GM12878 (cell line): Measurements from ENCODE around the gene CRTC1. TPM values are rescaled to one million over a fixed set of nuclear protein-coding genes. Genes with fewer than 3 reads are reported as not detected.

Source experiments
- ATF2 ChIP-seq: IDR thresholded peaks from 2 replicates; pipeline ENCODE4 v1.6.1; 2012; ENCODE audit warnings: low read length, inconsistent platforms
- ATF3 ChIP-seq: IDR thresholded peaks from 2 replicates; pipeline ENCODE4 v1.6.1; 2011; ENCODE audit warnings: low read depth, mild to moderate bottlenecking, low read length, moderate library complexity, borderline replicate concordance; ENCODE audit errors: extremely low read depth
- ATF7 ChIP-seq: fragments of 450-650 bp; IDR thresholded peaks from 2 replicates; pipeline ENCODE4 v1.6.1; 2016; ENCODE audit warnings: low read depth, mild to moderate bottlenecking
- BACH1 ChIP-seq: fragments of 450-650 bp; IDR thresholded peaks from 2 replicates; pipeline ENCODE4 v1.6.1; 2017; ENCODE audit warnings: mild to moderate bottlenecking, borderline replicate concordance
- EGR1 ChIP-seq, 2 experiments: IDR thresholded peaks; 1 replicate in 1 of 2; 2 replicates in 1 of 2; pipeline ENCODE4 v1.6.1; 2011 to 2012; ENCODE audit warnings: low read depth in 2 of 2, low read length in 2 of 2, borderline replicate concordance in 1 of 2, mild to moderate bottlenecking in 1 of 2, moderate library complexity in 1 of 2
- ESRRA ChIP-seq: IDR thresholded peaks from 2 replicates; pipeline ENCODE4 v1.6.1; 2012; ENCODE audit warnings: mild to moderate bottlenecking, low read length, improper control_type of control experiment
- HSF1 ChIP-seq: fragments of 150-350 bp; IDR thresholded peaks from 2 replicates; pipeline ENCODE4 v1.6.1; 2014; ENCODE audit warnings: mild to moderate bottlenecking, low read depth, low read length
- NFXL1 ChIP-seq: fragments of 450-650 bp; IDR thresholded peaks from 2 replicates; pipeline ENCODE4 v1.6.1; 2017; ENCODE audit warnings: antibody characterized with exemption, mild to moderate bottlenecking, borderline replicate concordance
- NKRF ChIP-seq: fragments of 450-650 bp; conservative IDR thresholded peaks from 2 replicates; pipeline ENCODE4 v1.6.1; 2017; ENCODE audit warnings: mild to moderate bottlenecking, moderate library complexity
- PAX5 ChIP-seq: IDR thresholded peaks from 2 replicates; pipeline ENCODE4 v1.6.1; 2011; ENCODE audit warnings: low read depth, low read length, borderline replicate concordance
- REST ChIP-seq: IDR thresholded peaks from 2 replicates; pipeline ENCODE4 v1.6.1; 2012; ENCODE audit warnings: mild to moderate bottlenecking, low read depth, low read length
- polyA plus RNA-seq, 11 experiments: library from polyadenylated mRNA; depleted of rRNA in 4 of 11; unstranded in 6 of 11; stranded (reverse) in 5 of 11; fragments of >200 nt; fragmentation: Nextera tagmentation in 4 of 11; fragmentation: Illumina TruSeq in 1 of 11; extraction: Ambion mirVana in 4 of 11; extraction: Trizol in 1 of 11; gene quantifications; 1 replicate in 1 of 11; 2 replicates in 10 of 11; pipeline versions ENCODE4 v1.2.1 to v1.2.3, GENCODE V29; 2011 to 2016; ENCODE audit warnings: inconsistent platforms in 2 of 11, missing spikeins in 2 of 11, low read depth in 1 of 11
- total RNA-seq, 4 experiments: library from RNA; depleted of rRNA in 3 of 4; stranded (reverse); fragments of >200 nt in 3 of 4; fragmentation: Illumina TruSeq in 1 of 4; extraction: Trizol in 1 of 4; gene quantifications; 2 replicates each; pipeline versions ENCODE4 v1.2.1 to v1.2.3, GENCODE V29; 2013 to 2021

The CRTC1 gene
- total and polyA plus RNA-seq, 10 of the 15 experiments (the other 5 are each of a cell fraction or from before 2014, with no cell fraction given): 0.02 to 4.6 (median 1.1) TPM; not detected in 1

GRCh38 chr19:18683109-18683957 is at the start of gene CRTC1 (continued):
- TF ChIP-seq ATF3: 0 out of 2 replicates have a peak, but pooled peaks have one; percentile 14
- TF ChIP-seq ATF7: no peak
- TF ChIP-seq ATF2: no peak
- 0 out of 2 replicates have a peak, but pooled peaks have one; percentile 11 for TF ChIP-seq NKRF
- peak; percentile 48; the same call in 1 of the 2 replicates for TF ChIP-seq NFXL1
- peak; percentile 77 for TF ChIP-seq REST
- peak; percentile 48; the same call in 1 of the 2 replicates for TF ChIP-seq BACH1
- no peak for TF ChIP-seq ESRRA
- no peak for TF ChIP-seq PAX5
- TF ChIP-seq EGR1 (IDR thresholded peaks at IDR 0.05; ENCODE audit: borderline replicate concordance in 1 of 2, low read depth in 2 of 2, low read length in 2 of 2): peak in 1 of 2 experiments; percentile 87; a peak in 2 of 3 replicates
- no peak for TF ChIP-seq HSF1
